ENCODE results near the gene ZNF462. TPM values are rescaled to one million over a fixed set of nuclear protein-coding genes. Genes with fewer than 3 reads are reported as not detected.
"Not testable (repeated sequence)": the region's sequence is repeated elsewhere in the genome, so short reads cannot be mapped to it uniquely, and the experiment has no call there.

Gene ZNF462
- total and polyA plus RNA-seq, 4 donors: 30.6 to 61.7 (median 41.7) TPM

- DNase-seq (ENCODE audit: low read depth in 4 of 6, low spot score in 6 of 6): no peak
- Histone ChIP-seq H3K27me3 (ENCODE audit: control insufficient read depth, insufficient read depth, low read length) (no peaks in the 10 kb centered on the region), H3K27ac (ENCODE audit: low read depth, low read length) (no peak overlapping the region), H3K4me1 (ENCODE audit: control insufficient read depth, insufficient read depth, low read length) (peaks cover 4% of the 10 kb centered on the region), H3K36me3 (ENCODE audit: control insufficient read depth, insufficient read depth, low read length) (no peaks in the 10 kb centered on the region), H3K4me3 (ENCODE audit: low read depth, low read length) (no peak overlapping the region), H3K9me3 (ENCODE audit: control insufficient read depth, insufficient read depth, low read length) (no peaks in the 10 kb centered on the region)
- WGBS (ENCODE audit: insufficient coverage): 60% methylated on average over 1 of the region's 3 CpGs
Measured at GRCh38 chr9:106897751-106898150, 34.8 kb downstream of the ZNF462 start.

DNA sequence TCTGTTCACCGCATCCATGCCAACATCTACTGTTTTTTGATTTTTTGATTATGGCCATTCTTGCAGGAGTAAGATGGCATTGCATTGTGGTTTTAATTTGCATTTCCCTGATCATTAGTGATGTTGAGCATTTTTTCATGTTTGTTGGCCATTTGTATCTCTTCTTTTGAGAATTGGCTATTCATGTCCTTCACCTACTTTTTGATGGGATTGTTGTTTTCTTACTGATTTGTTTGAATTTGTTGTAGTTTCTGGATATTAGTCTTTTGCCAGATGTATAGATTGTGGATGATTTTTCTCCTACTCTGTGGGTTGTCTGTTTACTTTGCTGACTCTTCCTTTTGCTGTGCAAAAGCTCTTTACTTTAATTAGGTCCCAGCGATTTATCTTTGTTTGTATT is 37.6 kb downstream of the ZNF462 start:
- no CpG with 5 or more reads among the region's 2 CpGs for WGBS (ENCODE audit: insufficient coverage)
- not testable (repeated sequence) for DNase-seq (ENCODE audit: low read depth in 4 of 6, low spot score in 6 of 6); H3K9me3 ChIP-seq (ENCODE audit: control insufficient read depth, insufficient read depth, low read length); H3K36me3 ChIP-seq (ENCODE audit: control insufficient read depth, insufficient read depth, low read length); H3K27ac ChIP-seq (ENCODE audit: low read depth, low read length); H3K4me3 ChIP-seq (ENCODE audit: low read depth, low read length); H3K4me1 ChIP-seq (ENCODE audit: control insufficient read depth, insufficient read depth, low read length); H3K27me3 ChIP-seq (ENCODE audit: control insufficient read depth, insufficient read depth, low read length)

- Histone ChIP-seq H3K9me3 (ENCODE audit: control insufficient read depth, insufficient read depth, low read length) (no peaks in the 10 kb centered on the region), H3K4me3 (ENCODE audit: low read depth, low read length) (no peak overlapping the region), H3K27me3 (ENCODE audit: control insufficient read depth, insufficient read depth, low read length) (no peaks in the 10 kb centered on the region), H3K4me1 (ENCODE audit: control insufficient read depth, insufficient read depth, low read length) (no peaks in the 10 kb centered on the region), H3K27ac (ENCODE audit: low read depth, low read length) (no peak overlapping the region), H3K36me3 (ENCODE audit: control insufficient read depth, insufficient read depth, low read length) (peaks cover 4% of the 10 kb centered on the region)
- no peak for DNase-seq (ENCODE audit: low read depth in 4 of 6, low spot score in 6 of 6)
- no CpG with 5 or more reads among the region's 3 CpGs for WGBS (ENCODE audit: insufficient coverage)
Measured at GRCh38 chr9:106906129-106906528, 43.2 kb downstream of the ZNF462 start.

GRCh38 chr9:106911951-106912350 is 49.0 kb downstream of the ZNF462 start:
- WGBS (ENCODE audit: insufficient coverage): 83% methylated on average over 1 of the region's 6 CpGs
- no peak overlapping the region for H3K4me3 ChIP-seq (ENCODE audit: low read depth, low read length)
- no peaks in the 10 kb centered on the region for H3K27me3 ChIP-seq (ENCODE audit: control insufficient read depth, insufficient read depth, low read length)
- no peaks in the 10 kb centered on the region for H3K36me3 ChIP-seq (ENCODE audit: control insufficient read depth, insufficient read depth, low read length)
- DNase-seq (ENCODE audit: low read depth in 4 of 6, low spot score in 6 of 6): peak in 1 of 6 donors; percentile 25
- H3K4me1 ChIP-seq (ENCODE audit: control insufficient read depth, insufficient read depth, low read length): no peaks in the 10 kb centered on the region
- H3K9me3 ChIP-seq (ENCODE audit: control insufficient read depth, insufficient read depth, low read length): no peaks in the 10 kb centered on the region
- no peak overlapping the region for H3K27ac ChIP-seq (ENCODE audit: low read depth, low read length)

- Histone ChIP-seq H3K4me1 (ENCODE audit: control insufficient read depth, insufficient read depth, low read length) (no peaks in the 10 kb centered on the region), H3K36me3 (ENCODE audit: control insufficient read depth, insufficient read depth, low read length) (no peaks in the 10 kb centered on the region), H3K27me3 (ENCODE audit: control insufficient read depth, insufficient read depth, low read length) (no peaks in the 10 kb centered on the region), H3K9me3 (ENCODE audit: control insufficient read depth, insufficient read depth, low read length) (no peaks in the 10 kb centered on the region), H3K4me3 (ENCODE audit: low read depth, low read length) (no peak overlapping the region), H3K27ac (ENCODE audit: low read depth, low read length) (no peak overlapping the region)
- 78% methylated on average over 1 of the region's 5 CpGs for WGBS (ENCODE audit: insufficient coverage)
- DNase-seq (ENCODE audit: low read depth in 4 of 6, low spot score in 6 of 6): no peak
Measured at GRCh38 chr9:106913276-106913675, 50.3 kb downstream of the ZNF462 start.

DNA sequence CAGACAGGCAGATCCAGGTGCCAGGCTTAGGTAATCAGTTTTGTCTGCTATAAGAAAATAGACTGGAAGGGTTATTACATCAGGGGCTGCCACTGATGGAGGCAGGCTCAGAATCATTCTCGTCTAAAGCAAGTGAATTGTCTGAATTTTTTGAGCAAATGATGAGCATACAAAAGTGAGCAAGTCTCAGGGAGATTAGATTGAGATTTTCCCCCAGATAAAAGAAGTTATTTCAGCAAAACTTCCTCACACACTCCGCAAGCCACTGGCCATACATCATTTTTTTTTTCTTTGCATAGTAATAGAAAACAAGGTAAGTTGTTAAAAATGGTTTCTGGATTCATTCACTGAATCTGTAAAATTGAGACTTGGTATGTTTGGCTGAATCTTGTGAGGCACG is 52.9 kb downstream of the ZNF462 start:
- no peak overlapping the region for H3K4me3 ChIP-seq (ENCODE audit: low read depth, low read length)
- no peak for DNase-seq (ENCODE audit: low read depth in 4 of 6, low spot score in 6 of 6)
- no peaks in the 10 kb centered on the region for H3K9me3 ChIP-seq (ENCODE audit: control insufficient read depth, insufficient read depth, low read length)
- 71% methylated on average over 1 of the region's 3 CpGs for WGBS (ENCODE audit: insufficient coverage)
- H3K27ac ChIP-seq (ENCODE audit: low read depth, low read length): no peak overlapping the region
- H3K27me3 ChIP-seq (ENCODE audit: control insufficient read depth, insufficient read depth, low read length): no peaks in the 10 kb centered on the region
- no peaks in the 10 kb centered on the region for H3K36me3 ChIP-seq (ENCODE audit: control insufficient read depth, insufficient read depth, low read length)
- peaks cover 1% of the 10 kb centered on the region for H3K4me1 ChIP-seq (ENCODE audit: control insufficient read depth, insufficient read depth, low read length)

DNA sequence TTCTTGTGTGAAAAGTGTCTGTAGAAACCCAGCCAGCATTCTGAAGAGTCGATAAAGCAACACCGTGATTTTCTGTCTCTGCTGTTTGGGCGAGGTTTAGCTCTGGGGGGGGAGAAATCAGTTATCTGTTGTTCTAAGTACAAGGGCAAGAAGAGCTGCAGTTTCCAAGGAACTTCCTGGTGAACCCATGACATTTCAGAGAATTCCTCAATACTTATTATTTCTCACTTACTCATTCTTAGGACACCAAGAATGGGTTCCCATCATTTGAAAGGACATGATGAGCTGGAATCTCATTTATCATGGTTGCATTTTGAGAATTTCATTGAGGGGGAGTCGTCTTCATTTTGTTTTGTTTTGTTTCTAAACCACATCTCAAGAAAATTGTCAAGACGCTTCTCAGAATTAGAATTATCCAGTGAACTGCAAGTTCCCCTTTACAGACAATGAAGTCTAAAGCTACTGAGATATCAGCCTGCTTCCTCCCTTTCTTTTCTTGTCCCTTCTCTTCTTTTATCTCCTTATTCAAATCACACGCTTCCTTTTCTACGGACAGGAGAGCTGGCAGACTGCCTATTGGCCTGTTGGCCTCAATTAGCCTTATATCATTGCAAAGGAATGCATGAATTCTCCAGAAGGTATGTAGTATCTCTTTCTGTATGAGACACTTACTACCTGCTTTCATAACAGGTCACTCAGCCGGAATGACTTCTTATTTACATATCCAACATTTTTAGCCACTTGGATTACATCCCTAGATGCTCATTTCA is 53.7 kb downstream of the ZNF462 start:
- no peak for DNase-seq (ENCODE audit: low read depth in 4 of 6, low spot score in 6 of 6)

DNA sequence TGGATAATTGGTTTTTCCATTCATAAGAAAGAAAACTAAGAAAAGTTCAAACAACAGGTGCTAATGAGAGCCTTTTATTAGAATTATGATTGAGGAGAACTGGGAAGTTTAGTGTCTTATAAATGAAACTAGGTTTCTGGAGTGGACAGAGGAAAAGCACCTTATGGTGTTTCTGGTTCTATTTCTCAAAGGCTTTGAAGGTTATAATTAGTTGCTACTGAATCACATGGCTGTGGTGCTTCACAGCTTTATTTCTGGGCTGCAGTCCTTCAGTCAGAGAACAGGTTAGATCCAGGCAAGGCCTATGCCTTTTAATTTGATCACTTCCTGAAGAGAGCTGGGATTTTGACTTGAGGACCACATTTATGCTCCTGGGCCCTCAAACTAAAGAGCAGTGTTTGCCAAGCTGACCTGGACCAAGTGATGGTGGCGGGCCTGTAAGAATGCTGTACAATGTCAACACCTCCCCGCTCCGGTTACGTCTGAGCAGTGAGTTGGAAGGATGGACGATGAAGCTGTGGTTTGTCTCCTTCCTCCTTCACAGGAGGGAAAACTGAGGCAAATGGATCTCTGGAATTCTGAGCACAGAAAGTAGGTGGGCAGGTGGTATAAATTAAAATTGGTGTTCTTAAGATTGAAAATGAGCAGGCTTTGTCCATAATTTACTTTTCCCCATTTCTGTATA is 56.0 kb downstream of the ZNF462 start:
- H3K4me1 ChIP-seq (ENCODE audit: control insufficient read depth, insufficient read depth, low read length): peaks cover 8% of the 10 kb centered on the region
- H3K36me3 ChIP-seq (ENCODE audit: control insufficient read depth, insufficient read depth, low read length): peaks cover under 1% of the 10 kb centered on the region
- no peak overlapping the region for H3K4me3 ChIP-seq (ENCODE audit: low read depth, low read length)
- H3K9me3 ChIP-seq (ENCODE audit: control insufficient read depth, insufficient read depth, low read length): no peaks in the 10 kb centered on the region
- no peak overlapping the region for H3K27ac ChIP-seq (ENCODE audit: low read depth, low read length)
- no peaks in the 10 kb centered on the region for H3K27me3 ChIP-seq (ENCODE audit: control insufficient read depth, insufficient read depth, low read length)
- WGBS (ENCODE audit: insufficient coverage): 97% methylated on average over 5 of the region's 5 CpGs
- DNase-seq (ENCODE audit: low read depth in 4 of 6, low spot score in 6 of 6): no peak

More for the DNA sequence above, 53.7 kb downstream of the ZNF462 start:
- H3K27ac ChIP-seq (ENCODE audit: low read depth, low read length): no peak overlapping the region
- no peak overlapping the region for H3K4me3 ChIP-seq (ENCODE audit: low read depth, low read length)
- H3K4me1 ChIP-seq (ENCODE audit: control insufficient read depth, insufficient read depth, low read length): peaks cover 8% of the 10 kb centered on the region
- H3K36me3 ChIP-seq (ENCODE audit: control insufficient read depth, insufficient read depth, low read length): no peaks in the 10 kb centered on the region
- H3K9me3 ChIP-seq (ENCODE audit: control insufficient read depth, insufficient read depth, low read length): no peaks in the 10 kb centered on the region
- H3K27me3 ChIP-seq (ENCODE audit: control insufficient read depth, insufficient read depth, low read length): no peaks in the 10 kb centered on the region
- 72% methylated on average over 3 of the region's 8 CpGs for WGBS (ENCODE audit: insufficient coverage)

GRCh38 chr9:106920091-106920490 is 57.1 kb downstream of the ZNF462 start:
- Histone ChIP-seq H3K27me3 (ENCODE audit: control insufficient read depth, insufficient read depth, low read length) (no peaks in the 10 kb centered on the region), H3K9me3 (ENCODE audit: control insufficient read depth, insufficient read depth, low read length) (no peaks in the 10 kb centered on the region), H3K36me3 (ENCODE audit: control insufficient read depth, insufficient read depth, low read length) (peaks cover 12% of the 10 kb centered on the region), H3K27ac (ENCODE audit: low read depth, low read length) (peak overlapping the region; percentile 95), H3K4me1 (ENCODE audit: control insufficient read depth, insufficient read depth, low read length) (peaks cover 8% of the 10 kb centered on the region), H3K4me3 (ENCODE audit: low read depth, low read length) (no peak overlapping the region)
- no peak for DNase-seq (ENCODE audit: low read depth in 4 of 6, low spot score in 6 of 6)
- 93% methylated on average over 1 of the region's 4 CpGs for WGBS (ENCODE audit: insufficient coverage)
